ENCODE measurements around the gene TRMU. TPM values are rescaled to one million over a fixed set of nuclear protein-coding genes. Genes with fewer than 3 reads are reported as not detected.

Gene TRMU
- total and polyA plus RNA-seq, 2 donors (not counting 3 experiments of a cell fraction or from before 2014, with no cell fraction given): 42.4 to 65.7 TPM

- dilution Hi-C loops (cut with MboI; ENCODE audit: extremely low pct_ligation_motif_present, low sequenced_read_pairs): no loop called here
- H3K4me3 ChIP-seq (replicated peaks in 1 of 3; ENCODE audit: insufficient read depth in 1 of 3, low read depth in 1 of 3, low read length in 3 of 3): no peak overlapping the region
- FAIRE-seq: no peak
Measured at GRCh38 chr22:46393873-46394272, 58.4 kb downstream of the TRMU start.

More at GRCh38 chr22:46393873-46394272, 58.4 kb downstream of the TRMU start:
- no peaks in the 10 kb centered on the region for H3K79me2 ChIP-seq (ENCODE audit: control insufficient read depth, insufficient read depth, low read length)
- no peaks in the 10 kb centered on the region for H3K9me3 ChIP-seq (replicated peaks; ENCODE audit: control insufficient read depth, insufficient read depth, low read length)
- no TSS peak for BruUV-seq (replicated peaks)
- no peak for TF ChIP-seq GATA2 (IDR thresholded peaks at IDR 0.05; ENCODE audit: insufficient read depth, insufficient read length, low read depth, low read length)
- no peak for TF ChIP-seq JUN (IDR thresholded peaks at IDR 0.05; ENCODE audit: borderline replicate concordance, insufficient read depth, insufficient read length, low read depth)
- no peak for TF ChIP-seq FOS (IDR thresholded peaks at IDR 0.05; ENCODE audit: borderline replicate concordance, insufficient read depth, low read length)
- TF ChIP-seq, protein P1, sequence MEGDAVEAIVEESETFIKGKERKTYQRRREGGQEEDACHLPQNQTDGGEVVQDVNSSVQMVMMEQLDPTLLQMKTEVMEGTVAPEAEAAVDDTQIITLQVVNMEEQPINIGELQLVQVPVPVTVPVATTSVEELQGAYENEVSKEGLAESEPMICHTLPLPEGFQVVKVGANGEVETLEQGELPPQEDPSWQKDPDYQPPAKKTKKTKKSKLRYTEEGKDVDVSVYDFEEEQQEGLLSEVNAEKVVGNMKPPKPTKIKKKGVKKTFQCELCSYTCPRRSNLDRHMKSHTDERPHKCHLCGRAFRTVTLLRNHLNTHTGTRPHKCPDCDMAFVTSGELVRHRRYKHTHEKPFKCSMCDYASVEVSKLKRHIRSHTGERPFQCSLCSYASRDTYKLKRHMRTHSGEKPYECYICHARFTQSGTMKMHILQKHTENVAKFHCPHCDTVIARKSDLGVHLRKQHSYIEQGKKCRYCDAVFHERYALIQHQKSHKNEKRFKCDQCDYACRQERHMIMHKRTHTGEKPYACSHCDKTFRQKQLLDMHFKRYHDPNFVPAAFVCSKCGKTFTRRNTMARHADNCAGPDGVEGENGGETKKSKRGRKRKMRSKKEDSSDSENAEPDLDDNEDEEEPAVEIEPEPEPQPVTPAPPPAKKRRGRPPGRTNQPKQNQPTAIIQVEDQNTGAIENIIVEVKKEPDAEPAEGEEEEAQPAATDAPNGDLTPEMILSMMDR (IDR thresholded peaks at IDR 0.05; ENCODE audit: extremely low read depth in 1 of 2, insufficient read depth in 1 of 2, low read depth in 1 of 2, low read length in 2 of 2): no peak
- TF ChIP-seq POLR2AphosphoS5 (IDR thresholded peaks at IDR 0.05; ENCODE audit: insufficient read depth, low read depth, low read length): no peak
- no peak for TF ChIP-seq MAX (IDR thresholded peaks at IDR 0.05; ENCODE audit: insufficient read depth, insufficient read length)
- no peak for TF ChIP-seq MYC (IDR thresholded peaks at IDR 0.05; ENCODE audit: low read depth, low read length)
- no peak for TF ChIP-seq EZH2 (IDR thresholded peaks at IDR 0.05; ENCODE audit: borderline replicate concordance, low read depth, low read length, severe bottlenecking)
- no peak for TF ChIP-seq POLR2A (IDR thresholded peaks at IDR 0.05; ENCODE audit: low read depth, low read length)
- no peaks in the 10 kb centered on the region for H3K4me1 ChIP-seq (ENCODE audit: control insufficient read depth, extremely low read depth, insufficient read depth, low read length)
- H3K9me1 ChIP-seq (replicated peaks; ENCODE audit: control insufficient read depth, extremely low read depth, insufficient read depth, low read length): no peaks in the 10 kb centered on the region
- H4K20me1 ChIP-seq (replicated peaks; ENCODE audit: control insufficient read depth, extremely low read depth, insufficient read depth, low read length): no peaks in the 10 kb centered on the region
- intact Hi-C loops (cut with micrococcal nuclease): no loop called here
- no peak for DNase-seq (ENCODE audit: low read depth, low spot score)
- no peaks in the 10 kb centered on the region for H3K36me3 ChIP-seq (ENCODE audit: control insufficient read depth in 2 of 2, extremely low read depth in 1 of 2, insufficient read depth in 2 of 2, low read length in 2 of 2)
- POLR2A ChIA-PET: no interaction called here
- CTCF ChIA-PET: interaction anchor here (1.7 kb wide), 1 partner anchor 26 kb away, joined by 5 read pairs; no protein-coding TSS in a partner anchor
- H3K4me2 ChIP-seq (ENCODE audit: insufficient read depth, low read length): no peak overlapping the region
- no peak overlapping the region for H3K9ac ChIP-seq (replicated peaks; ENCODE audit: extremely low read depth, insufficient read depth, low read length)
- no peak overlapping the region for H3K27ac ChIP-seq (ENCODE audit: insufficient read depth, low read depth, low read length)
- H2AFZ ChIP-seq (ENCODE audit: low read depth, low read length): no peak overlapping the region
- H3K27me3 ChIP-seq (ENCODE audit: control insufficient read depth in 2 of 2, insufficient read depth in 2 of 2, low read length in 2 of 2): no peaks in the 10 kb centered on the region

Data from endothelial cell of umbilical vein (primary cell).